ENCODE measurements around the gene TMEM63C. TPM values are rescaled to one million over a fixed set of nuclear protein-coding genes. Genes with fewer than 3 reads are reported as not detected.
A peak's percentile ranks its signal among the peaks of the same experiment; 100 is the strongest.

Gene TMEM63C
- total and polyA plus RNA-seq, 5 donors from 2014 or later = 1.2 TPM; not detected in 4

DNA sequence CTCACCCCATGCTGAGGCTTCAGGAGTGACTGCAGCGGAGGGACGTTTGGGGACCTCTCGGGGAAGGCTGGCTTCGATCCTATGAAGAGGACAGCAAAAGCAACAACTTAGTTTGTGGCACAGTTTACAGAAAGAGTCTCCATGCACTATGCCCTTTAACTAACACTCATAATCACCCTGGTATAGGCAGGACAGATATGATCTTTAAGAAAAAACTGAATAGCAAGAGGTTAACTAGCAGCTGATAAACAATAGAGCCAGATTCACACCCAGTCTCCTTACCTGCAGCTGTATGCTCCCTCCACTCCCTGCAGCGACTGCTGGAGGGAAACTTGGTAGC lies 27.4 kb downstream of the TMEM63C start:
- no peak for ATAC-seq (ENCODE audit: low read depth in 2 of 2)
- H3K36me3 ChIP-seq (ENCODE audit: control insufficient read depth, insufficient read depth, low read length) = no peaks in the 10 kb centered on the region
- H3K4me1 Mint-ChIP-seq = peaks cover 0 to 3% (median 1%) of the 10 kb centered on the region in 4 donors

DNA sequence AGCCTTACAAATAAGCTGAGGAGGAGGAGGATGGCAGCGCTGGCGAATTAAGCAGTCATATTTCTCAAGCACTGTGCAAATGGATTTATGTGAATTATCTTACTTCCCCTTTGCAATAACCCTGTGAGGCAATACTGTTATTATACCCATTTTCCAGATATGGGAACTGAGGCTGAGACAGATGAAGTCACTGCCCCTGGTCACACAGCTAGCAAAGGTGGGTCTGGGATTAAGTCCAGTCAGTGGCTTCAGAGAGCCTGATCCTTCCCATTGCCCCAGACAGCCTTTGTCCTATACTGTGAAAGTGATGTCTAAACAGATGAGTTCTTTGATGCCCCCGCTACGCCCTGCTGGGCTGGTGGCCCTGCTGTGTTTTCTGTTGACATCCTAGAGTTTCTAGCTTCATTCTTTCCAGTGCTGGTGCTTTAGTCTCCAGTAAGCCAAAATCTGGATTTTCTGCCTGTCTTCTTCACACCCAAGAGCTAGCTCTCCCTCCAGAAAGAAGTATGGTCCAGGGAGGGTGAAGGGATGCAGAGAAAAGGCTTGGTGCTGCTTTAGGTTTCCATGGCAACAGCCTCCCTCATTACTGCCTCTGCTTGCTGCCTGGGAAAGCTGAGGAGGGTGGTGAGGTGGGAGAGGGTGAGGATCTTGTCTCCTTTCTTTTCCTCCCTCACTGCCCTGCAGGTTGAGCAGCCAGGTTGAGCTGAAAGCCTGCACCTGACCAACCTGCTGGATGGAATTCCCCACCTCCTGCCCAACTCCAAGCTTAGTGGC lies 30.7 kb downstream of the TMEM63C start:
- Histone ChIP-seq H3K9me3 (ENCODE audit: control insufficient read depth in 2 of 2, low read length in 2 of 2) (no peaks in the 10 kb centered on the region), H3K4me3 (ENCODE audit: low read depth, low read length) (no peak overlapping the region), H3K4me1 (ENCODE audit: control insufficient read depth, insufficient read depth, low read length, poor library complexity, severe bottlenecking) (no peaks in the 10 kb centered on the region), H3K36me3 (ENCODE audit: control insufficient read depth, insufficient read depth, low read length) (no peaks in the 10 kb centered on the region), H3K27me3 (ENCODE audit: control insufficient read depth, insufficient read depth, low read length) (no peaks in the 10 kb centered on the region), H3K27ac (ENCODE audit: insufficient read depth, low read length, poor library complexity, severe bottlenecking) (no peak overlapping the region)
- ATAC-seq (ENCODE audit: low read depth in 2 of 2) = no peak
- DNase-seq = no peak
- Mint-ChIP-seq H3K27me3 (peaks cover 19% of the 10 kb centered on the region), H3K4me3 (no peak overlapping the region), H3K9me3 (peaks cover 0 to 3% (median 0%) of the 10 kb centered on the region in 7 donors), H3K27ac (no peak overlapping the region), H3K4me1 (peaks cover 0 to 3% (median 1%) of the 10 kb centered on the region in 4 donors), H3K36me3 (no peaks in the 10 kb centered on the region)

More for the DNA sequence above, 27.4 kb downstream of the TMEM63C start:
- Histone ChIP-seq H3K27me3 (ENCODE audit: control insufficient read depth, insufficient read depth, low read length) (no peaks in the 10 kb centered on the region), H3K4me3 (ENCODE audit: low read depth, low read length) (no peak overlapping the region), H3K9me3 (ENCODE audit: control insufficient read depth in 2 of 2, low read length in 2 of 2) (no peaks in the 10 kb centered on the region), H3K27ac (ENCODE audit: insufficient read depth, low read length, poor library complexity, severe bottlenecking) (no peak overlapping the region), H3K4me1 (ENCODE audit: control insufficient read depth, insufficient read depth, low read length, poor library complexity, severe bottlenecking) (no peaks in the 10 kb centered on the region)
- Mint-ChIP-seq H3K4me3 (no peak overlapping the region), H3K36me3 (no peaks in the 10 kb centered on the region), H3K9me3 (peaks cover 0 to 6% (median 0%) of the 10 kb centered on the region in 7 donors), H3K27ac (no peak overlapping the region), H3K27me3 (peaks cover 20% of the 10 kb centered on the region)
- DNase-seq = no peak

DNA sequence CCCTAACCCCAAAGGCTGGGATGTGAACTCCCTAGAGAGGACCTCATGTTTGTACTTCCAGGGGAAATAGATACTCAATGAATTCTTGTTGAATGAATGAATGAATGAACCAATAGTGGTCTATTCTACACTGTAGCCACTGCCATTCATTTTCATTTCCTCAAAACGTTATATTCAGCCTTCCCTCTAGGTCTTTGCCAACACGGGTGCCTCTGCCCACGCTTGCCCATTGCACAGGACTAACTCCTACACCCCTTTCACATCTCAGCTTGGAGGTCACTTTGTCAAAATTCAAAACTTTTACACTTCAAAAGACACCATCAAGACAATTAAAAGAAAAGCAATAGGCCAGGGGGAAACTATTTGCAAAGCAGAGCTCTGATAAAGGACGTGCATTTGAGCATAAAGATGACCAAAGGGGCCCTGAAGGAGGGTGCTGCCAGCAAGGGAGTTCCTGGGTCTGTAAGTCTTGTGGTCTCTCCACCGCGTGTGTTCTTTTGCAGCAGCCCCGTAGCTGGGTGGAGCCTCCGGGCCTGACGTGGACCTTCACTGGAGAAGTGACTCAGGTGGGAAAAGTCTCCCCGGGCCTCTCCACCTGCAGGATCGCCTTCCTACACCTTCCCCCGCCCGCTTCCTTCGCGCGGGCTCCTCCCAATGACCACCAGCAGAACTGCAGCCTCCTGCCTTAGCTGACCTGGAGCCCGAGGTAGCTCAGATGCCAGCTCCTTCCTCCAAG lies 31.5 kb downstream of the TMEM63C start:
- peaks cover 0 to 3% (median 0%) of the 10 kb centered on the region in 7 donors for H3K9me3 Mint-ChIP-seq
- no peaks in the 10 kb centered on the region for H3K36me3 ChIP-seq (ENCODE audit: control insufficient read depth, insufficient read depth, low read length)
- ATAC-seq (ENCODE audit: low read depth in 2 of 2) (no peak), DNase-seq (peak in 1 of 3 donors; percentile 25)
- no peaks in the 10 kb centered on the region for H3K4me1 ChIP-seq (ENCODE audit: control insufficient read depth, insufficient read depth, low read length, poor library complexity, severe bottlenecking)
- H3K27me3 ChIP-seq (ENCODE audit: control insufficient read depth, insufficient read depth, low read length) = no peaks in the 10 kb centered on the region
- H3K4me3 ChIP-seq (ENCODE audit: low read depth, low read length) = no peak overlapping the region
- H3K27ac ChIP-seq (ENCODE audit: insufficient read depth, low read length, poor library complexity, severe bottlenecking) = no peak overlapping the region
- no peaks in the 10 kb centered on the region for H3K9me3 ChIP-seq (ENCODE audit: control insufficient read depth in 2 of 2, low read length in 2 of 2)
- H3K36me3 Mint-ChIP-seq = no peaks in the 10 kb centered on the region
- H3K27me3 Mint-ChIP-seq = peaks cover 19% of the 10 kb centered on the region
- no peak overlapping the region for H3K4me3 Mint-ChIP-seq
- H3K27ac Mint-ChIP-seq = peak overlapping the region in 1 of 3 donors; percentile 61
- H3K4me1 Mint-ChIP-seq = peaks cover 0 to 3% (median 1%) of the 10 kb centered on the region in 4 donors

DNA sequence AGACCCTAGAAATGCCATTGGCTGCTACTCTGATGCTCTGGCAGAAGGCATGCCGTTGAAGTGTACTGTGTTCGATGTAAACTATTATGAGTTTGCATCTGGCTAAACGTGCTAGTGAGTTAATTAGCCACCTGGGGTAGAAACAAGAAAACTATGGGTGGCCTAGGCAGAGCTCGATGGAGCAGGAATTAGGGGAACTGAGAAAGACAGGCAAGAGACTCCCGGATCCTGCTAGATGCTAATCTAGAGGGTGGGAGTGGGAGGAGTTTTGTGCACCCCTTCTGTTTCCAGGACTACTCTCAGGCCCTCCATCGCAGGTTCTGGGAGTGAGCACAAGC lies 32.0 kb downstream of the TMEM63C start:
- no peak for DNase-seq
- peaks cover 0 to 3% (median 0%) of the 10 kb centered on the region in 7 donors for H3K9me3 Mint-ChIP-seq
- no peaks in the 10 kb centered on the region for H3K36me3 Mint-ChIP-seq
- H3K4me3 ChIP-seq (ENCODE audit: low read depth, low read length) = no peak overlapping the region
- no peaks in the 10 kb centered on the region for H3K36me3 ChIP-seq (ENCODE audit: control insufficient read depth, insufficient read depth, low read length)
- H3K4me3 Mint-ChIP-seq = no peak overlapping the region
- peaks cover 0 to 3% (median 1%) of the 10 kb centered on the region in 4 donors for H3K4me1 Mint-ChIP-seq
- H3K9me3 ChIP-seq (ENCODE audit: control insufficient read depth in 2 of 2, low read length in 2 of 2) = no peaks in the 10 kb centered on the region
- H3K27ac ChIP-seq (ENCODE audit: insufficient read depth, low read length, poor library complexity, severe bottlenecking) = no peak overlapping the region
- peak overlapping the region in 1 of 3 donors; percentile 61 for H3K27ac Mint-ChIP-seq
- ATAC-seq (ENCODE audit: low read depth in 2 of 2) = no peak
- no peaks in the 10 kb centered on the region for H3K4me1 ChIP-seq (ENCODE audit: control insufficient read depth, insufficient read depth, low read length, poor library complexity, severe bottlenecking)
- H3K27me3 ChIP-seq (ENCODE audit: control insufficient read depth, insufficient read depth, low read length) = no peaks in the 10 kb centered on the region
- H3K27me3 Mint-ChIP-seq = peaks cover 19% of the 10 kb centered on the region

DNA sequence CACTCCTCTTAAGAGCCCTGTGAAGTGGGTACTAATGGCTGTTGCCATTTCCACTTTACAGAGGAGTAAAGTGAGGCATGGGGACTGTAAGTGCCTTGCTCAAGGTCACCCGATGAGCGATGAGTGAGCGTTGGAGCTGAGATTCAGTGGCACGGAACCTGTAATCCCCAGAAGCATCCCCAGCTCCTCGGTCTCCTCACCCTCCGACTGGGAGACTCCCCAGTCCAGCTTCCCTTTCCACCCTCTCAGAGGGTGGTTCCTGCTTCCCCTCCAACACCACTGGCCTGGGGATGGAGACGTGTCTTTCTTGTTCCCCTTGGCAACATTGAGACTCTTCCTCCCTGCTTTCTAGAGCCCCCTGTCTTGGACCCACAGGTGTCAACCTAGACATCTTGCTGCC lies 32.6 kb downstream of the TMEM63C start:
- Mint-ChIP-seq H3K27me3 (peaks cover 19% of the 10 kb centered on the region), H3K27ac (no peak overlapping the region), H3K36me3 (no peaks in the 10 kb centered on the region), H3K9me3 (peaks cover 0 to 3% (median 0%) of the 10 kb centered on the region in 7 donors), H3K4me3 (no peak overlapping the region), H3K4me1 (peaks cover 0 to 3% (median 1%) of the 10 kb centered on the region in 4 donors)
- Histone ChIP-seq H3K27me3 (ENCODE audit: control insufficient read depth, insufficient read depth, low read length) (no peaks in the 10 kb centered on the region), H3K4me1 (ENCODE audit: control insufficient read depth, insufficient read depth, low read length, poor library complexity, severe bottlenecking) (no peaks in the 10 kb centered on the region), H3K9me3 (ENCODE audit: control insufficient read depth in 2 of 2, low read length in 2 of 2) (no peaks in the 10 kb centered on the region), H3K27ac (ENCODE audit: insufficient read depth, low read length, poor library complexity, severe bottlenecking) (no peak overlapping the region), H3K4me3 (ENCODE audit: low read depth, low read length) (no peak overlapping the region), H3K36me3 (ENCODE audit: control insufficient read depth, insufficient read depth, low read length) (no peaks in the 10 kb centered on the region)
- no peak for ATAC-seq (ENCODE audit: low read depth in 2 of 2)
- no peak for DNase-seq

DNA sequence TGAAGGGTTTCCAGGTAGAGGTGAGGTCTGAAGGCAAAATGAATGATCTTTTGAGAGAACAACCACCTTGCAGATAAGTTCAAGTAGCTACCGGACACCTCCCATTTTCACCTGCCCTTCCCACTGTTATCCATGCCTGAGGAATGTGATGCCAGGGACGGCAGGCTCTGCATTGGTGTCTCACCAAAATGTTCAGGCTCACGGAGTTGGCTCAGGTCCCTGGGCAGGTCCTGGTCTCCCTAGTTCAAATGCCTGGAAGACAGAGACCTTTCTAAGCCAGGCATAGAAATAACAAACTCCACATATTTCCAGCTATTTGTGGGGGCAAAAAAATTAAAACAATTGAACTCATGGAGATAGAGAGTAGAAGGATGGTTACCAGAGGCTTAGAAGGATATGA lies 36.0 kb downstream of the TMEM63C start:
- ATAC-seq (ENCODE audit: low read depth in 2 of 2) = no peak
- Histone ChIP-seq H3K36me3 (ENCODE audit: control insufficient read depth, insufficient read depth, low read length) (no peaks in the 10 kb centered on the region), H3K27me3 (ENCODE audit: control insufficient read depth, insufficient read depth, low read length) (no peaks in the 10 kb centered on the region), H3K4me3 (ENCODE audit: low read depth, low read length) (no peak overlapping the region), H3K27ac (ENCODE audit: insufficient read depth, low read length, poor library complexity, severe bottlenecking) (no peak overlapping the region), H3K9me3 (ENCODE audit: control insufficient read depth in 2 of 2, low read length in 2 of 2) (no peaks in the 10 kb centered on the region), H3K4me1 (ENCODE audit: control insufficient read depth, insufficient read depth, low read length, poor library complexity, severe bottlenecking) (no peaks in the 10 kb centered on the region)
- no peaks in the 10 kb centered on the region for H3K36me3 Mint-ChIP-seq
- H3K27ac Mint-ChIP-seq = no peak overlapping the region
- no peak for DNase-seq
- peaks cover 0 to 1% (median 0%) of the 10 kb centered on the region in 7 donors for H3K9me3 Mint-ChIP-seq
- H3K27me3 Mint-ChIP-seq = peaks cover 23% of the 10 kb centered on the region
- H3K4me3 Mint-ChIP-seq = no peak overlapping the region
- H3K4me1 Mint-ChIP-seq = peaks cover 0 to 8% (median 1%) of the 10 kb centered on the region in 4 donors

DNA sequence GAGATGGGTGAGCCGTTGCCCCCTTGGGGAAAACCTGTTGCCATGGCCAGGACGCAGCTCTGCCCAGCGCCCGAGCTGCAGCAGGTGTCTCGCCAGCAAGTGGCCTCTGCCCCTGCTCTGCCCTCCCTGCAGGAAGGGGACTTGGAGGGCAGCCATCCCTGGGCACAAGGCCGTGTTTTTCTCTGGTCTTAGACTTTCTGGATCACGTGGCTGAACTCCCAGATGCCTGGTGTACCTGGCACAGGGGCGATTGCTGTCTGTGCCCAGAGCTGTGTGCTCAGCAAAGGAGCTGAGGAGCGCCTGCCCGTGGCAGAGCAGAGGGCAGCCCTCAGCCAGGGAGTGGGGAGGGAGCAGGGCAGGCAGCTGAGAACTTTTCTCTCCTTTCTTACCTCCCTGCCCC lies 38.0 kb downstream of the TMEM63C start:
- H3K27ac ChIP-seq (ENCODE audit: insufficient read depth, low read length, poor library complexity, severe bottlenecking) = no peak overlapping the region
- H3K9me3 Mint-ChIP-seq = no peaks in the 10 kb centered on the region
- H3K4me3 ChIP-seq (ENCODE audit: low read depth, low read length) = no peak overlapping the region
- no peak overlapping the region for H3K4me3 Mint-ChIP-seq
- ATAC-seq (ENCODE audit: low read depth in 2 of 2) = no peak
- no peak for DNase-seq
- H3K4me1 Mint-ChIP-seq = peaks cover 0 to 4% (median 0%) of the 10 kb centered on the region in 4 donors
- no peaks in the 10 kb centered on the region for H3K27me3 ChIP-seq (ENCODE audit: control insufficient read depth, insufficient read depth, low read length)
- H3K27me3 Mint-ChIP-seq = peaks cover 17% of the 10 kb centered on the region
- H3K36me3 Mint-ChIP-seq = no peaks in the 10 kb centered on the region
- no peak overlapping the region for H3K27ac Mint-ChIP-seq
- H3K36me3 ChIP-seq (ENCODE audit: control insufficient read depth, insufficient read depth, low read length) = no peaks in the 10 kb centered on the region
- H3K4me1 ChIP-seq (ENCODE audit: control insufficient read depth, insufficient read depth, low read length, poor library complexity, severe bottlenecking) = no peaks in the 10 kb centered on the region
- no peaks in the 10 kb centered on the region for H3K9me3 ChIP-seq (ENCODE audit: control insufficient read depth in 2 of 2, low read length in 2 of 2)
